Gastrocnemius medialis (tissue), 4 donors: ENCODE measurements around the gene GABRD. TPM values are rescaled to one million over a fixed set of nuclear protein-coding genes. Genes with fewer than 3 reads are reported as not detected.

Experiments used
- ATAC-seq, 2 donors: fragments of 150-250 bp; one replicate each; pipeline ENCODE4 v1.9.1; 2016
- DNase-seq, 2 donors: peaks; one replicate each; pipeline ENCODE4 v3.0.0-alpha.2; 2019
- H3K27ac ChIP-seq, 4 donors: fragments of 200-600 bp; sonication (generic); 1 replicate in 1 of 4; 2 replicates in 3 of 4; pipeline ENCODE4 v1.5.1; 2016 to 2018; ENCODE audit warnings: mild to moderate bottlenecking in 2 of 4, moderate library complexity in 1 of 4
- H3K27me3 ChIP-seq, 3 donors: fragments of 200-600 bp; sonication (generic) in 2 of 3; 1 replicate in 1 of 3; 2 replicates in 2 of 3; pipeline versions ENCODE4 v1.5.1 to v1.6.0; 2016 to 2019; ENCODE audit warnings: mild to moderate bottlenecking in 1 of 3, moderate library complexity in 1 of 3
- H3K36me3 ChIP-seq, 2 donors: fragments of 200-600 bp; sonication (generic) in 1 of 2; one replicate each; pipeline ENCODE4 v1.5.1; 2017 to 2018
- H3K4me1 ChIP-seq, 2 donors: fragments of 200-600 bp; sonication (generic) in 1 of 2; one replicate each; pipeline ENCODE4 v1.5.1; 2016 to 2017; ENCODE audit warnings: mild to moderate bottlenecking in 2 of 2
- H3K4me3 ChIP-seq, 4 donors: fragments of 200-600 bp; sonication (generic) in 3 of 4; 1 replicate in 1 of 4; 2 replicates in 3 of 4; pipeline ENCODE4 v1.5.1; 2016 to 2019; ENCODE audit warnings: mild to moderate bottlenecking in 2 of 4
- H3K9me3 ChIP-seq, 3 donors: fragments of 200-600 bp; sonication (generic) in 2 of 3; 1 replicate in 1 of 3; 2 replicates in 2 of 3; pipeline ENCODE4 v1.5.1; 2016 to 2019
- CTCF ChIP-seq, 5 experiments: fragments of 450-650 bp in 3 of 5; fragments of 200-600 bp in 2 of 5; sonication (generic) in 2 of 5; IDR thresholded peaks in 4 of 5; conservative IDR thresholded peaks in 1 of 5; 1 replicate in 4 of 5; 2 replicates in 1 of 5; pipeline ENCODE4 v1.5.1; 2016 to 2019; ENCODE audit warnings: antibody characterized with exemption in 5 of 5, mild to moderate bottlenecking in 3 of 5, moderate library complexity in 3 of 5
- POLR2A ChIP-seq, 2 donors: fragments of 450-650 bp; IDR thresholded peaks; one replicate each; pipeline ENCODE4 v1.6.1; 2017; ENCODE audit warnings: antibody characterized with exemption in 2 of 2, mild to moderate bottlenecking in 2 of 2, moderate library complexity in 2 of 2
- in situ Hi-C, 4 donors: fragments of 200-750 bp; cut with MboI; loops; one replicate each; pipeline versions ENCODE4 v1.15.0 to v1.8.0; 2017; ENCODE audit warnings: low sequenced_read_pairs in 4 of 4
- intact Hi-C: fragments of 100-400 bp; cut with DNase I; formaldehyde crosslinking; loops from one replicate; pipeline ENCODE4 v1.15.1; 2023; ENCODE audit warnings: low total_unique reads
- total RNA-seq, 4 donors: library from RNA; depleted of rRNA; stranded (reverse); fragments of >200 nt; gene quantifications; one replicate each; pipeline versions ENCODE4 v1.1.0 to v1.2.3, GENCODE V29; 2016

GABRD gene
- total RNA-seq, 4 donors from 2014 or later = 1.9 TPM; not detected in 3

- in situ Hi-C loops = no loop called here
- no peak for DNase-seq
- no peak overlapping the region for H3K4me3 ChIP-seq
- no peak overlapping the region for H3K27ac ChIP-seq
- intact Hi-C loops = no loop called here
- H3K36me3 ChIP-seq = no peaks in the 10 kb centered on the region
- no peak for ATAC-seq
- H3K4me1 ChIP-seq = no peaks in the 10 kb centered on the region
- H3K27me3 ChIP-seq = peaks cover 53 to 63% (median 58%) of the 10 kb centered on the region in 3 donors
- peaks cover 0 to 7% (median 0%) of the 10 kb centered on the region in 3 donors for H3K9me3 ChIP-seq
- TF ChIP-seq CTCF (IDR thresholded peaks at IDR 0.05 in 4 of 5, conservative IDR thresholded peaks at IDR 0.05 in 1 of 5) (no peak), POLR2A (IDR thresholded peaks at IDR 0.05) (no peak)
Measured at GRCh38 chr1:2072891-2073290, 53.7 kb downstream of the GABRD start.

DNA sequence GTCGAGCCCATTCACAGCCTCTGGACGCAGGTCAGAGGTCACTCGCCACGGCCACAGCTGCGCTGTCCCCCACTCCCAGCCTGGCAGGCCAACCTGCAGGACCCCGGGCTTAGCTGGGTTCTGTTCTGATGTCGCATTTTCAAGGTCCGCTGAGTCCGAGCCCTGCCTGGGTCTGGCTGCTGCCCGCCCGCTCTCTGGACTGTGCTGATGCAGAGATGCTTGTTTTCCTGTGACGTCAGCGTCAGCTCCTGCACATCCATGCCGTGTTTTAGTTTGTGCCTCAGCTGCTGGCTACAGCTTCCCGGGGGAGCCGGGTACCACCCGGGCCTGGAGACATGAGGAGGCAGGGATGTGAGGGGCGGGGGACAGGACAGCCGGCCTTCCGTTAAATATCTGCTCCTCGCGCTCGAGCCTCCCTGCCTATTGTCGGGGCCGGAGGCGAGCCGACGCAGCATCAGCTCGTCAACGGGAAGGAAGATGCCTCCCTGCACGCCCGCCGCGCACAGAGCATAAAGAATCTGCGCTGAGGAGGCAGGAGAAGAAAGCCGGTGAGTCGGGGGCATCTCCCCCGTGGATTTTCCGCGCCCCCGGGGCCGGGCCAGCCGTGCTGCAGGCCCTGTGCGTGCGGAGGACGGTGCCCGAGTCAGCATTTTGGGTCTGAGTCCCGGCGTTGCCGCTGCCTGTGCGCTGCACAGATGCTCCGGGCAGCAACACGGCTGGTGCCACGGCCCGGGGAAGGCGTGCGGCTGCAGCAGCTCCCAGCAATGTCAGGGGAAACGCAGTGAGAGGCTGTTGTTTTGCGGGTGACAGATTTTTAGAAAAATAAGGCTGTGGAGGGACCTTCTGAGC is 54.5 kb downstream of the GABRD start:
- peaks cover 51 to 59% (median 58%) of the 10 kb centered on the region in 3 donors for H3K27me3 ChIP-seq
- no peaks in the 10 kb centered on the region for H3K4me1 ChIP-seq
- TF ChIP-seq POLR2A (IDR thresholded peaks at IDR 0.05) (no peak), CTCF (IDR thresholded peaks at IDR 0.05 in 4 of 5, conservative IDR thresholded peaks at IDR 0.05 in 1 of 5) (no peak)
- ATAC-seq (no peak), DNase-seq (no peak)
- H3K36me3 ChIP-seq = no peaks in the 10 kb centered on the region
- in situ Hi-C loops (no loop called here), intact Hi-C loops (no loop called here)
- peaks cover 0 to 14% (median 0%) of the 10 kb centered on the region in 3 donors for H3K9me3 ChIP-seq
- no peak overlapping the region for H3K27ac ChIP-seq
- H3K4me3 ChIP-seq = no peak overlapping the region

DNA sequence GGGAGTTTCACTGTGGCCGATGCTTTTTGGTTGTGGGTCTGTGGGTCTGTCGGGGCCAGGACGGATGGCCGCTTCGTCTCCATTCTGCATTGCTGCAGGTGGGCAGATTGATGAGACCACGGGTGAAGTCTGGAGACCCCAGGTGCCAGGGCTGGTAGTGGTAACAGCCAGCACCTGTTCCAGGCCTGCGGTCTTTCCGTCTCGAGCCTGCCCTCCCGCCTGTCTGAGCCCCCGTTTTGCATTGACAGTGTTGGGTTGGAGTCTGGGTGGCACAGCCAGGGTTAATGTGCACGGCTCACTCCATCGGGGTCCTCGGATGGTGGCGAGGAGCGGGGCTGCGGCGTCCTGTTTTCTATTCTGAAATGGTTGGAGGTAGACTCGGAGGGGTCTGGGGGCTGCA is 55.3 kb downstream of the GABRD start:
- ATAC-seq (no peak), DNase-seq (no peak)
- no peaks in the 10 kb centered on the region for H3K4me1 ChIP-seq
- H3K27ac ChIP-seq = no peak overlapping the region
- H3K9me3 ChIP-seq = peaks cover 0 to 14% (median 0%) of the 10 kb centered on the region in 3 donors
- no peaks in the 10 kb centered on the region for H3K36me3 ChIP-seq
- H3K4me3 ChIP-seq = no peak overlapping the region
- intact Hi-C loops (no loop called here), in situ Hi-C loops (no loop called here)
- peaks cover 44 to 58% (median 56%) of the 10 kb centered on the region in 3 donors for H3K27me3 ChIP-seq
- TF ChIP-seq CTCF (IDR thresholded peaks at IDR 0.05 in 4 of 5, conservative IDR thresholded peaks at IDR 0.05 in 1 of 5) = no peak
- TF ChIP-seq POLR2A (IDR thresholded peaks at IDR 0.05) = no peak

- ATAC-seq = no peak
- peaks cover 44 to 56% (median 48%) of the 10 kb centered on the region in 3 donors for H3K27me3 ChIP-seq
- no peaks in the 10 kb centered on the region for H3K4me1 ChIP-seq
- H3K36me3 ChIP-seq = no peaks in the 10 kb centered on the region
- intact Hi-C loops = no loop called here
- peaks cover 0 to 14% (median 0%) of the 10 kb centered on the region in 3 donors for H3K9me3 ChIP-seq
- in situ Hi-C loops = no loop called here
- no peak for DNase-seq
- H3K4me3 ChIP-seq = no peak overlapping the region
- TF ChIP-seq CTCF (IDR thresholded peaks at IDR 0.05 in 4 of 5, conservative IDR thresholded peaks at IDR 0.05 in 1 of 5) = no peak
- TF ChIP-seq POLR2A (IDR thresholded peaks at IDR 0.05) = no peak
- no peak overlapping the region for H3K27ac ChIP-seq
Measured at GRCh38 chr1:2074944-2075740, 56.0 kb downstream of the GABRD start.
